ENCODE measurements around the gene PEX5L.

PEX5L gene

DNA sequence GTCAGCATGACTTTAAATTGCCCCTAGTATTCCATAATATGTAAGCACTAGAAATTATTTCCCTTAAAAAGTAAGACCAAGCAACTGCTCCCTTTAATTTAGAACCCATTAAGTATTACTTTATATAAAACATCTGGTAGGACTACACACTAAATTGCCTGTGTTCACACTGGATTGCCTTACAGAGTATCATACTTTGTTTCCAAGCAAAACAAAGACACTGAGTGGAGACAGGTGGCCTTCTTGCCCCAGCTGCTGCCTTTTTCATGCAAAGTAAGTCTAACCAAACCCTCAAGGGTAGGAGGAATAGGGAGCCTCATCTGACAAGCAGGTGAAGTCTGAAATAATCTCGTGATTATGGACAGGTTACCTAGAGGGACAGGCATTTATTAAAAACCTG is 87.3 kb downstream of the PEX5L start:
- DNase-seq (ENCODE audit: low spot score): no peak
- TF ChIP-seq, protein P1, sequence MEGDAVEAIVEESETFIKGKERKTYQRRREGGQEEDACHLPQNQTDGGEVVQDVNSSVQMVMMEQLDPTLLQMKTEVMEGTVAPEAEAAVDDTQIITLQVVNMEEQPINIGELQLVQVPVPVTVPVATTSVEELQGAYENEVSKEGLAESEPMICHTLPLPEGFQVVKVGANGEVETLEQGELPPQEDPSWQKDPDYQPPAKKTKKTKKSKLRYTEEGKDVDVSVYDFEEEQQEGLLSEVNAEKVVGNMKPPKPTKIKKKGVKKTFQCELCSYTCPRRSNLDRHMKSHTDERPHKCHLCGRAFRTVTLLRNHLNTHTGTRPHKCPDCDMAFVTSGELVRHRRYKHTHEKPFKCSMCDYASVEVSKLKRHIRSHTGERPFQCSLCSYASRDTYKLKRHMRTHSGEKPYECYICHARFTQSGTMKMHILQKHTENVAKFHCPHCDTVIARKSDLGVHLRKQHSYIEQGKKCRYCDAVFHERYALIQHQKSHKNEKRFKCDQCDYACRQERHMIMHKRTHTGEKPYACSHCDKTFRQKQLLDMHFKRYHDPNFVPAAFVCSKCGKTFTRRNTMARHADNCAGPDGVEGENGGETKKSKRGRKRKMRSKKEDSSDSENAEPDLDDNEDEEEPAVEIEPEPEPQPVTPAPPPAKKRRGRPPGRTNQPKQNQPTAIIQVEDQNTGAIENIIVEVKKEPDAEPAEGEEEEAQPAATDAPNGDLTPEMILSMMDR (IDR thresholded peaks at IDR 0.05; ENCODE audit: extremely low read depth, missing control alignments): no peak

DNA sequence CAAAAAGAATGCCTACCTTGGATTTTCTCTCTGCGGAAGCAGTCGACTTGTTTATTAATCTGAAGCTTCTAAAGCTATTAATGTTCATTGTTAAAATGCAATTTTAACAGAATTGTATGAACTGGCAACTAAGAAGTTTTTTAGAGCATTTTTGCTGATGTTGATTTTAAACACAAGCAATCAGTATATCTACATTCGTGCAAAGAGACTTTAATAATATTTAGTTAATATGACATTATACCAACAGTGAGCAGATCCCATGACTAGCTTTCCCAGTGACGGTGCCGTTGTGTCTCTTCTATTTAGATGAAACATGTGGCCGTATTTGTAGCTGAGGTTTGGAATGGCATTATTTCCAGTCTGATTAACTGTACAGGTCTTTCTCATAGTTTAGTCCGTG is 88.0 kb downstream of the PEX5L start:
- DNase-seq (ENCODE audit: low spot score): no peak
- TF ChIP-seq, protein P1 (IDR thresholded peaks at IDR 0.05; ENCODE audit: extremely low read depth, missing control alignments): no peak

DNA sequence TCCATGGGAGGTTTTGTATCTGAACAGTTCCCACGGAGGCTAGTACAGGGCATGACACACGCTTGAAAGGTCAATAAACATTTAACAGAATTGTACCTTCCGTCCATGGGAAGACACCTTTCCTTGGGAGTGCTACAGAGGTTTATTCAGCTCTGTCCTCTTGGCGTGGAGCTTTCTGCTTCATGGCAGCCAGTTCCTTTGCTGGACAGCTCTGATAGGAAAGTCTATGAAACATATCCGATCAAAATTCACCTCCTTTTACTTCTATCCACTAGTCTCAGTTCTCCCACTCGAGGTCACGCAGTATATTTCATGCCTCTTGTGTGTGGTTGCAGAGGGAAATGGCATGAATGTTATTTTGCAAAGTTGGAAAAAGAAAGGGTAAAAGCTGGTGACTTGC is 91.2 kb downstream of the PEX5L start:
- TF ChIP-seq, protein P1 (IDR thresholded peaks at IDR 0.05; ENCODE audit: extremely low read depth, missing control alignments): no peak
- DNase-seq (ENCODE audit: low spot score): no peak

DNA sequence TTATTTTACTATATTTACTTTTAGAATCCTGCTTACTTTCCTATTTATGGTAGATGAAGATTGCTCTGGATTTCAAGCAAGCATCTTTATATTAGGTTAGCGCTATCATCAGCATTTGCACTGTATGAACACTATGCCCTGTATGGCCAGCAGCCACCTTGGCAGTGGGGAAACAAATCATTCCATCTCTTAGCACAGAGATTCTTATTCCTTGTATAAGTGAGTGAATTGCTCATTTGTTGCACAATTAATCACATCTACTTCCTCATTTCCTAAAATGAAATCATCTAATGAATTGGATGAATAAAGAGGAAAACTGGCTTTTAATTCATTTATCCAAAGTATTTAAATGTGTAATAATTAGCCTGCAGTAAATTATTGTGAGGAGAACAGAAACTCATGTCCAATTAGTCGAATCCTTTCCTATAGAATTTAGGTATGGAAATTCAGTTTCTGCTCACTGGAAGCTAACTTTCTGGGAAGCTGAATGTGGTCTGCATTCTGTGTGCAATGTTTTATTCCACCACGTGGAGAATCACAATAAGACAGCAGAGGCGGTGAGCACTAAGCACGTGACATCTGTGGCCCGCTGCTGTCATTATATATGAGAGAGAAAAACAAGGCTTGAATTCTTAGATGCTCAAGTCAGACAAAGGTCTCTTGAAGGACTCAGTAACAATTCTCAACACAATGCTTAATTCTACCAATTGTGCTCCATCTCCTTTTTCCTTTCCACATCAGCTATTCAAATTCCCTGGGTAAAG is 93.4 kb downstream of the PEX5L start:
- DNase-seq (ENCODE audit: low spot score): no peak
- TF ChIP-seq, protein P1 (IDR thresholded peaks at IDR 0.05; ENCODE audit: extremely low read depth, missing control alignments): no peak

DNA sequence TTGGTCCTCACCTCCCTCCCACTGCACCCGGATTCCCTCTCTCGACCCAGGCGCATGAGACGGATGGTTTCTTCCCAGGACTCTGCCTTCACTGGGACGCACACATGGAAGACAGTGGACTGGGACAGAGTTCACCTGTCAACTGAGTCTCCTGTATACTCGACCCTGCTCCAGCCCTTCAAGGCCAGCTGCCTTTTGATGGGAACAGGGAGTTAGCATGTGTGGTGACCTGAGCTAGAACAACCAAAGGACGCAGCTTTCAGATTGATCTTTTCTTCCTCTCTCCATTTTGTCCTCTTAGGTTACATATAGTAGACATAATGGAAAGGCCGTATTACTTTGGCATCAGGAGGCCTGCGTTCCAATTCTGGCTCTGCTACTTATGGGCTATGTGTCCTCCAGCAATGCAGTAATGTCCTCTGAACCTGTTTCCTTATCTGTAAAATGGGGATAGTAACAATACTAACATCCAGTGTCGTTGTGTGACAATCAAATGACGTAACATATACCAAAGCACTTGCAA is 94.1 kb downstream of the PEX5L start:
- TF ChIP-seq, protein P1 (IDR thresholded peaks at IDR 0.05; ENCODE audit: extremely low read depth, missing control alignments): no peak
- DNase-seq (ENCODE audit: low spot score): no peak

DNA sequence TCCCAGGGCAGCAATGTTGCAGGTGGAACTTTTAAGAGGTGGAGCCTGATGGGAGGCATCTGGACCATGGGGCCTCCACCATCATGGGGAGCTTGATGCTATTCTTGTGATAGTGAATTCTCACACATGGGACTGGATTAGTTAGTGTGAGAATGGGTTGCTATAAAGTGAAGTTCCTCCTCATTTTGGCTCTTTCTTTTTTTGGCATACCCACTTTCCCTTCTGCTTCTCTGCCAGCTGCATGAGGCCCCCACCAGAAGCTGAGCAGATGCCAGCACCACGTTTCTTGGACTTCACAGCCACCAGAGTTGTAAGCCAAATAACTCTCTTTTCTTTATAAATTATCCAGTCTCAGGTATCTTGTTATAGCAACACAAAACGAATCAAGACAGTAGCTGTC is 101.0 kb downstream of the PEX5L start:
- no peak for DNase-seq (ENCODE audit: low spot score)
- TF ChIP-seq, protein P1 (IDR thresholded peaks at IDR 0.05; ENCODE audit: extremely low read depth, missing control alignments): no peak

DNA sequence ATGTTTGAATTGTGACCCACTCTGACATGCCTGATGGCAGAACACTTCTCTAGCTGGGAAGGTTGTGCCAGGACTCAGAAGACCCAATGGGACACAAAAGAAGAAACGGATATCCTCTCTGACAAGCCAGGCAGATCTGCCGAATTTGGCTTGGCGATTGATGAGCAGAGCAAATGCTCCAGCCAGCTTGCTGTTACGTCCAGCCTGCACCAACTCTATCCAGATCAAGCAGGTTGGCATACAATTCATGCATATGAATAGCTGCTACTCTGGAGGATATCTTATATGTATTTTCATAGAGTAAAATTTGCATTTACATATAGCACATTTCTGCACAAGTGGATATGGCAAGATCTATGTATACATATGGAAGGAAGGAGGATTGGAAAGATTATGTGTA is 102.8 kb downstream of the PEX5L start:
- TF ChIP-seq, protein P1 (IDR thresholded peaks at IDR 0.05; ENCODE audit: extremely low read depth, missing control alignments): no peak
- DNase-seq (ENCODE audit: low spot score): no peak

Measured in GM20000 (cell line).